SH-SY5Y (cell line): ENCODE measurements around the gene PRRC2B.

ENCODE experiments used
- GATA2 ChIP-seq: IDR thresholded peaks from 2 replicates; pipeline ENCODE4 v1.6.1; 2011; ENCODE audit warnings: mild to moderate bottlenecking, low read depth, low read length
- GATA3 ChIP-seq: IDR thresholded peaks from 2 replicates; pipeline ENCODE4 v1.6.1; 2011; ENCODE audit warnings: low read depth, mild to moderate bottlenecking, low read length, moderate library complexity

- TF ChIP-seq GATA2 (no peak), GATA3 (no peak)
Measured at GRCh38 chr9:131530546-131530919, 136.6 kb downstream of the PRRC2B start.
